Endothelial cell (in vitro differentiated cells): ENCODE results near the gene PDE4DIP. TPM values are rescaled to one million over a fixed set of nuclear protein-coding genes. Genes with fewer than 3 reads are reported as not detected.
"Not testable (repeated sequence)": the region's sequence is repeated elsewhere in the genome, so short reads cannot be mapped to it uniquely, and the experiment has no call there.

Experiments used
- DNase-seq: peaks from one replicate; pipeline ENCODE4 v3.0.0; 2021; ENCODE audit warnings: low spot score
- H3K27ac Mint-ChIP-seq: one replicate; pipeline ENCODE4 v1.8.0; 2021; ENCODE audit warnings: mixed read lengths, inconsistent platforms; ENCODE audit not compliant: unreplicated experiment
- H3K27me3 Mint-ChIP-seq: one replicate; pipeline ENCODE4 v1.8.0; 2021; ENCODE audit warnings: mild to moderate bottlenecking, moderate library complexity, mixed read lengths, inconsistent platforms; ENCODE audit not compliant: unreplicated experiment
- H3K36me3 Mint-ChIP-seq: one replicate; pipeline ENCODE4 v1.8.0; 2021; ENCODE audit warnings: mild to moderate bottlenecking, low read depth, mixed read lengths, inconsistent platforms; ENCODE audit not compliant: unreplicated experiment
- H3K4me1 Mint-ChIP-seq: one replicate; pipeline ENCODE4 v1.8.0; 2021; ENCODE audit warnings: mild to moderate bottlenecking, mixed read lengths, inconsistent platforms; ENCODE audit not compliant: unreplicated experiment
- H3K4me3 Mint-ChIP-seq: one replicate; pipeline ENCODE4 v1.8.0; 2021; ENCODE audit warnings: mild to moderate bottlenecking, mixed read lengths, inconsistent platforms; ENCODE audit not compliant: unreplicated experiment
- H3K9me3 Mint-ChIP-seq: one replicate; pipeline ENCODE4 v1.8.0; 2021; ENCODE audit warnings: mixed read lengths, inconsistent platforms; ENCODE audit not compliant: unreplicated experiment
- total RNA-seq: library from RNA; stranded (reverse); fragmentation: NEBNext Ultra II Directional; extraction: Animal tissue kit (Norgen Biotek cat#: 25700); gene quantifications from one replicate; pipeline ENCODE4 v1.2.1, GENCODE V29; 2021; ENCODE audit not compliant: unreplicated experiment

PDE4DIP gene
- total RNA-seq, 1 donor from 2014 or later: 9.4 TPM

- H3K4me3 Mint-ChIP-seq, H3K27ac Mint-ChIP-seq, H3K9me3 Mint-ChIP-seq, H3K27me3 Mint-ChIP-seq, H3K4me1 Mint-ChIP-seq, H3K36me3 Mint-ChIP-seq, DNase-seq: not testable (repeated sequence)
These were observed 57.7 kb downstream of the PDE4DIP start for GRCh38 chr1:148901953-148902341.

- H3K27me3 Mint-ChIP-seq, H3K36me3 Mint-ChIP-seq, H3K27ac Mint-ChIP-seq, H3K4me1 Mint-ChIP-seq, H3K4me3 Mint-ChIP-seq, H3K9me3 Mint-ChIP-seq, DNase-seq: not testable (repeated sequence)
These were observed 65.1 kb downstream of the PDE4DIP start for GRCh38 chr1:148909219-148909826.

GRCh38 chr1:148911303-148911928, 67.2 kb downstream of the PDE4DIP start:
- H3K4me3 Mint-ChIP-seq: not testable (repeated sequence)

GRCh38 chr1:148916222-148916621, 72.0 kb downstream of the PDE4DIP start:
- H3K4me1 Mint-ChIP-seq, H3K27me3 Mint-ChIP-seq, DNase-seq, H3K27ac Mint-ChIP-seq, H3K9me3 Mint-ChIP-seq, H3K36me3 Mint-ChIP-seq, H3K4me3 Mint-ChIP-seq: not testable (repeated sequence)

More at GRCh38 chr1:148911303-148911928, 67.2 kb downstream of the PDE4DIP start:
- not testable (repeated sequence) for H3K36me3 Mint-ChIP-seq, DNase-seq, H3K27ac Mint-ChIP-seq, H3K27me3 Mint-ChIP-seq, H3K4me1 Mint-ChIP-seq, H3K9me3 Mint-ChIP-seq

- H3K27me3 Mint-ChIP-seq, H3K36me3 Mint-ChIP-seq, DNase-seq, H3K27ac Mint-ChIP-seq, H3K9me3 Mint-ChIP-seq, H3K4me1 Mint-ChIP-seq, H3K4me3 Mint-ChIP-seq: not testable (repeated sequence)
These were observed 72.6 kb downstream of the PDE4DIP start for GRCh38 chr1:148916695-148917348.

- not testable (repeated sequence) for H3K36me3 Mint-ChIP-seq, H3K27ac Mint-ChIP-seq, H3K4me3 Mint-ChIP-seq, H3K4me1 Mint-ChIP-seq, H3K27me3 Mint-ChIP-seq, DNase-seq, H3K9me3 Mint-ChIP-seq
These were observed 74.7 kb downstream of the PDE4DIP start for GRCh38 chr1:148918836-148919447.

GRCh38 chr1:148921047-148921446, 76.8 kb downstream of the PDE4DIP start:
- H3K27ac Mint-ChIP-seq, DNase-seq, H3K4me1 Mint-ChIP-seq, H3K36me3 Mint-ChIP-seq, H3K9me3 Mint-ChIP-seq, H3K4me3 Mint-ChIP-seq, H3K27me3 Mint-ChIP-seq: not testable (repeated sequence)

GRCh38 chr1:148923798-148924197, 79.6 kb downstream of the PDE4DIP start:
- not testable (repeated sequence) for H3K4me1 Mint-ChIP-seq, H3K4me3 Mint-ChIP-seq, H3K27ac Mint-ChIP-seq, H3K9me3 Mint-ChIP-seq, DNase-seq, H3K27me3 Mint-ChIP-seq, H3K36me3 Mint-ChIP-seq

- not testable (repeated sequence) for H3K4me1 Mint-ChIP-seq, H3K27me3 Mint-ChIP-seq, DNase-seq, H3K27ac Mint-ChIP-seq, H3K36me3 Mint-ChIP-seq, H3K4me3 Mint-ChIP-seq, H3K9me3 Mint-ChIP-seq
These were observed 83.4 kb downstream of the PDE4DIP start for GRCh38 chr1:148927645-148928044.

GRCh38 chr1:148929253-148929652, 85.0 kb downstream of the PDE4DIP start:
- not testable (repeated sequence) for H3K27ac Mint-ChIP-seq, H3K4me3 Mint-ChIP-seq, H3K9me3 Mint-ChIP-seq, DNase-seq, H3K36me3 Mint-ChIP-seq, H3K4me1 Mint-ChIP-seq, H3K27me3 Mint-ChIP-seq

- H3K4me1 Mint-ChIP-seq, H3K36me3 Mint-ChIP-seq: not testable (repeated sequence)
These were observed 91.3 kb downstream of the PDE4DIP start for GRCh38 chr1:148935381-148936002.

More at GRCh38 chr1:148935381-148936002, 91.3 kb downstream of the PDE4DIP start:
- H3K27ac Mint-ChIP-seq, H3K9me3 Mint-ChIP-seq, H3K27me3 Mint-ChIP-seq, DNase-seq, H3K4me3 Mint-ChIP-seq: not testable (repeated sequence)
